ENCODE data around the gene RALGPS2. TPM values are rescaled to one million over a fixed set of nuclear protein-coding genes. Genes with fewer than 3 reads are reported as not detected.

RALGPS2 gene
- total and polyA plus RNA-seq, 2 donors from 2014 or later: 3.6 to 32.8 TPM

DNA sequence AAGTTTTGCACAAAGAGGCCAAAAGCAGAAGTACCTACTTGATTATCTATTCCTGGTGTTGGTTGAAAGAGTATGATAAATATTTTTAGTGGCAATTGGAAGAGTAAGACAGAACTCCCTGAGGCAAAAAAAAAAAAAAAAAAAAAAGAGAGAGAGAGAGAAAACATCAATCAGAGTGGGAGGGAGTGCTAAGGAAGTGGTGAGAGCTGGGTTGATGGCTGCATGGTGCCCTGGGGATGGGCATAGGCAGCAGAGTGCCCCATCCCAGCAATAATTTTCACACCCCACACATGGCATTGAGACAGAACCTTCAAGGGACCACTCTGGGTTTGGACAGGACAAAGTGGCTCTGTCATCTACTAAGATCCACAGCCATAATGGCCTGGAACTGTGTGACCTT lies 241.3 kb downstream of the RALGPS2 start:
- Histone ChIP-seq H3K4me3 (ENCODE audit: low read length in 3 of 3) (no peak overlapping the region), H3K27ac (ENCODE audit: low read depth in 2 of 2, low read length in 2 of 2) (no peak overlapping the region), H3K36me3 (ENCODE audit: control insufficient read depth in 2 of 3, insufficient read depth in 3 of 3, low read length in 3 of 3) (no peaks in the 10 kb centered on the region), H3K9ac (ENCODE audit: low read length in 3 of 3) (no peak overlapping the region), H3K9me3 (ENCODE audit: control insufficient read depth in 2 of 3, insufficient read depth in 1 of 3, low read length in 3 of 3) (peaks cover 0 to 3% (median 0%) of the 10 kb centered on the region in 3 donors), H3K4me1 (ENCODE audit: control insufficient read depth in 2 of 3, insufficient read depth in 2 of 3, low read depth in 1 of 3, low read length in 3 of 3) (no peaks in the 10 kb centered on the region), H3K27me3 (ENCODE audit: control insufficient read depth, insufficient read depth, low read length) (no peaks in the 10 kb centered on the region)
- intact Hi-C loops (cut with DNase I): no loop called here
- TF ChIP-seq, protein P1, sequence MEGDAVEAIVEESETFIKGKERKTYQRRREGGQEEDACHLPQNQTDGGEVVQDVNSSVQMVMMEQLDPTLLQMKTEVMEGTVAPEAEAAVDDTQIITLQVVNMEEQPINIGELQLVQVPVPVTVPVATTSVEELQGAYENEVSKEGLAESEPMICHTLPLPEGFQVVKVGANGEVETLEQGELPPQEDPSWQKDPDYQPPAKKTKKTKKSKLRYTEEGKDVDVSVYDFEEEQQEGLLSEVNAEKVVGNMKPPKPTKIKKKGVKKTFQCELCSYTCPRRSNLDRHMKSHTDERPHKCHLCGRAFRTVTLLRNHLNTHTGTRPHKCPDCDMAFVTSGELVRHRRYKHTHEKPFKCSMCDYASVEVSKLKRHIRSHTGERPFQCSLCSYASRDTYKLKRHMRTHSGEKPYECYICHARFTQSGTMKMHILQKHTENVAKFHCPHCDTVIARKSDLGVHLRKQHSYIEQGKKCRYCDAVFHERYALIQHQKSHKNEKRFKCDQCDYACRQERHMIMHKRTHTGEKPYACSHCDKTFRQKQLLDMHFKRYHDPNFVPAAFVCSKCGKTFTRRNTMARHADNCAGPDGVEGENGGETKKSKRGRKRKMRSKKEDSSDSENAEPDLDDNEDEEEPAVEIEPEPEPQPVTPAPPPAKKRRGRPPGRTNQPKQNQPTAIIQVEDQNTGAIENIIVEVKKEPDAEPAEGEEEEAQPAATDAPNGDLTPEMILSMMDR (IDR thresholded peaks at IDR 0.05; ENCODE audit: borderline replicate concordance, extremely low read depth, insufficient read depth): no peak
- no peak for DNase-seq
- FAIRE-seq: no peak

DNA sequence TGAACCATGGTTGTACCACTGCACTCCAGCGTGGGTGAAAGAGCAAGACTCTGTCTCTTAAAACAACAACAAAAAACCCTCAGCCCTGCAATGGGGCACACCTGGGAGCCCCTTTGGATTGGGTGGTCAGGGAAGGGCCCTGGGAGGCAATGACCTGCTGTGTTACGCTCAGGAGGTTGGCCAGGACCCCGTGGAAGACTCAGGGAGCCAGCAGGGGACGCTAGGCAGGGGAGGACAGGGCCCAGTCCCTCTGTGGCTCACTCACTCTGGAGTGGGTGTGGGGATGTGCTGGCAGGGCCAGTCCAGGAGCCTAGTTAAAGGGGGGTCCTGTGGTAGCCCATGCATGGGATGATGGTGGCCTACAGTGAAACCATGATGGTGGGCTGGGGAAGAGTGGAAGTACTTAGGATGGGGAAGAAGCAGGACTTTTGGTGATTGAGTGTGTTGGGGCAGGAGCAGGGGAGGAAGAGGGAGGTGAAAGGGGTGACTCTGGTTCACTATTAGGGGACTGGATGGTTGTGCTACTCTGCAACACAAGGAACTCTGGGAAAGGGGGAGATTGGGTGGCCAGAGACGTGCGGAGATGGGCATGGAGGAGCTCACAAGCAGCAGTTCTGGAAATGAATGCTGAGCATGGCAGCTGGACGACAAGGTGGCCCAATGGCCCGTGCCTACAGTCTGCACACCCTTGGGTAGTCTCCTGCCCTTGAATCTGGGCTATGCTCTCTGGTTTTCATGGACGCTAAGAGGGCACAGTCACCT lies 244.4 kb downstream of the RALGPS2 start:
- TF ChIP-seq, protein P1 (IDR thresholded peaks at IDR 0.05; ENCODE audit: borderline replicate concordance, extremely low read depth, insufficient read depth): no peak
- no peaks in the 10 kb centered on the region for H3K4me1 ChIP-seq (ENCODE audit: control insufficient read depth in 2 of 3, insufficient read depth in 2 of 3, low read depth in 1 of 3, low read length in 3 of 3)
- H3K4me3 ChIP-seq (ENCODE audit: low read length in 3 of 3): no peak overlapping the region
- intact Hi-C loops (cut with DNase I): no loop called here
- H3K27me3 ChIP-seq (ENCODE audit: control insufficient read depth, insufficient read depth, low read length): no peaks in the 10 kb centered on the region
- H3K9me3 ChIP-seq (ENCODE audit: control insufficient read depth in 2 of 3, insufficient read depth in 1 of 3, low read length in 3 of 3): peaks cover 0 to 3% (median 0%) of the 10 kb centered on the region in 3 donors
- FAIRE-seq: no peak
- H3K36me3 ChIP-seq (ENCODE audit: control insufficient read depth in 2 of 3, insufficient read depth in 3 of 3, low read length in 3 of 3): no peaks in the 10 kb centered on the region
- DNase-seq: no peak
- H3K27ac ChIP-seq (ENCODE audit: low read depth in 2 of 2, low read length in 2 of 2): no peak overlapping the region
- H3K9ac ChIP-seq (ENCODE audit: low read length in 3 of 3): no peak overlapping the region

DNA sequence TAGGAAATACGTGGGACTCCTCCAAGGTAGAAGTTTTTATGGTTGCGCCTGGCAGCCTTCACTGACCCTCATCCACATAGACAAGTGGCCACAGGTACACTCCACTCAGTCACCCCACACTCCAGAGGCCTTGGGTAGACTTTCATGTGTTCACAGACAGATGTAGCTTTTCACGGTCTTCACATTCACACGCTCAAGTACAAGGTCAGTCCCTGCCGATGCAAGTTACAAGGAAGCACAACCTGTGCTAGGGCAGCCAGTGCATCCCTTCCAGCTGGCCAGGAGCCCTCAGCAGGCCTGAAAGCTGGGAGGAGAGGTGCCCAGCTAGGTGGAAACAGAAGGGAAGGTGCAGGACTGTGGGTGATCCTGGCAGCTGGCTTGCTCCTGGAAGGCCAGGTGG lies 245.1 kb downstream of the RALGPS2 start:
- H3K4me1 ChIP-seq (ENCODE audit: control insufficient read depth in 2 of 3, insufficient read depth in 2 of 3, low read depth in 1 of 3, low read length in 3 of 3): no peaks in the 10 kb centered on the region
- intact Hi-C loops (cut with DNase I): no loop called here
- no peak overlapping the region for H3K4me3 ChIP-seq (ENCODE audit: low read length in 3 of 3)
- TF ChIP-seq, protein P1 (IDR thresholded peaks at IDR 0.05; ENCODE audit: borderline replicate concordance, extremely low read depth, insufficient read depth): no peak
- DNase-seq (no peak), FAIRE-seq (no peak)
- no peak overlapping the region for H3K27ac ChIP-seq (ENCODE audit: low read depth in 2 of 2, low read length in 2 of 2)
- H3K9me3 ChIP-seq (ENCODE audit: control insufficient read depth in 2 of 3, insufficient read depth in 1 of 3, low read length in 3 of 3): no peaks in the 10 kb centered on the region
- no peaks in the 10 kb centered on the region for H3K27me3 ChIP-seq (ENCODE audit: control insufficient read depth, insufficient read depth, low read length)
- H3K36me3 ChIP-seq (ENCODE audit: control insufficient read depth in 2 of 3, insufficient read depth in 3 of 3, low read length in 3 of 3): no peaks in the 10 kb centered on the region
- H3K9ac ChIP-seq (ENCODE audit: low read length in 3 of 3): no peak overlapping the region

Small RNAs within 50 kb of the gene (microRNA-seq; reads per million reads assigned to microRNA genes)
- not detected for gene MIR4424

Other genes starting within 250 kb of the RALGPS2 start
- 0.47 TPM for gene CLEC20A, start 228.3 kb upstream of the RALGPS2 start, total RNA-seq
- gene CLEC20A, start 228.3 kb upstream of the RALGPS2 start, polyA plus RNA-seq (ENCODE audit: insufficient read depth, low read depth, low replicate concordance): not detected
- not detected for gene TEX35, start 212.1 kb upstream of the RALGPS2 start, total RNA-seq
- not detected for gene TEX35, start 212.1 kb upstream of the RALGPS2 start, polyA plus RNA-seq (ENCODE audit: insufficient read depth, low read depth, low replicate concordance)
- gene ANGPTL1, start 145.8 kb downstream of the RALGPS2 start, total RNA-seq: 24.5 TPM
- 8.2 TPM for gene ANGPTL1, start 145.8 kb downstream of the RALGPS2 start, polyA plus RNA-seq (ENCODE audit: insufficient read depth, low read depth, low replicate concordance)